ENCODE measurements around the gene SLITRK1. TPM values are rescaled to one million over a fixed set of nuclear protein-coding genes. Genes with fewer than 3 reads are reported as not detected.

The SLITRK1 gene, protein sequence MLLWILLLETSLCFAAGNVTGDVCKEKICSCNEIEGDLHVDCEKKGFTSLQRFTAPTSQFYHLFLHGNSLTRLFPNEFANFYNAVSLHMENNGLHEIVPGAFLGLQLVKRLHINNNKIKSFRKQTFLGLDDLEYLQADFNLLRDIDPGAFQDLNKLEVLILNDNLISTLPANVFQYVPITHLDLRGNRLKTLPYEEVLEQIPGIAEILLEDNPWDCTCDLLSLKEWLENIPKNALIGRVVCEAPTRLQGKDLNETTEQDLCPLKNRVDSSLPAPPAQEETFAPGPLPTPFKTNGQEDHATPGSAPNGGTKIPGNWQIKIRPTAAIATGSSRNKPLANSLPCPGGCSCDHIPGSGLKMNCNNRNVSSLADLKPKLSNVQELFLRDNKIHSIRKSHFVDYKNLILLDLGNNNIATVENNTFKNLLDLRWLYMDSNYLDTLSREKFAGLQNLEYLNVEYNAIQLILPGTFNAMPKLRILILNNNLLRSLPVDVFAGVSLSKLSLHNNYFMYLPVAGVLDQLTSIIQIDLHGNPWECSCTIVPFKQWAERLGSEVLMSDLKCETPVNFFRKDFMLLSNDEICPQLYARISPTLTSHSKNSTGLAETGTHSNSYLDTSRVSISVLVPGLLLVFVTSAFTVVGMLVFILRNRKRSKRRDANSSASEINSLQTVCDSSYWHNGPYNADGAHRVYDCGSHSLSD
- total RNA-seq (ENCODE audit: low replicate concordance), result 2.1 and 5.4 TPM in 2 replicates
- long read RNA-seq, full-length matches to known transcripts, result 3 of 3 reads
- long read RNA-seq, partial matches to known transcripts, result 0 of 3 reads
- long read RNA-seq, other reads (novel, unspliced or antisense), result 0 of 3 reads

DNA sequence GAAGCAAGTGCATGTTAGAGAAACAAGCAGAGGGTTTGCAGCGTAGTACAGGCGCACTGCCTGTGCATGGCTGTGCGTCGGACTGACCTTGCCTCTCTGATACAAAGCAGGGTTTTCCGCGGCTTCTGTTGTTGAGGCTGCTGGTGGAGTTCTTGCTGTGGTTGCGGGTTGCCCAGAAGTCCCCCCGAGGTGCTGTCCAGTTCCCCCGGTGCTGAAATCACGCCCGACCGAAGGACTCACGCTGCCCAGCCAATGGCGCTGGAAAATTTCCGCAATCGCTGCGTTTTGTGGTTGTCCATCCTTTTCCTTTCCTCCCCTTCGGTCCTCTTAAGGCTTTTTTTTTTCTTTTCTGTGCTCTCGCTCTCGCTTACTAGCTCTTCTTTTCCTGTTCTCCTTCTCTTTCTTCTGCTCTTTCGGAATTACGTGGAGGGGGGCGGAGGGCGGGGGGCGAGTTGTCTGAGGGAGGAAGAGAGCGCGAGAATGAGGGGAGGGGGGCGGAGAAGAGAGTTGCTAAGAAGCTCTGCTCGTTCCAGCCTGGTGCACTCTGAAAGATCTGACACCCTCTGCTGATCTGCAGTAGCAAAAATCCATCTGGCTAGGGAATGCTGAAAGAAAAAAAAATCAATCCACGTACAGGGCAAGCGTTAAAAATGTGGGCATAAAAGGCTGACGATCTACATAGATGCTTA is at the start of gene SLITRK1:
SLITRK1 (minus strand) TSS at position 558 of the 689 bp plus-strand sequence. CDS start 967 bp downstream, outside the sequence.
- Mint-ChIP-seq H3K4me1 (ENCODE audit: unreplicated experiment) (peaks cover 7% of the 10 kb centered on the region), H3K27ac (no peak within 1 kb of the TSS), H3K27me3 (peaks cover 82% of the 10 kb centered on the region), H3K36me3 (no peaks in the 10 kb centered on the region), H3K4me3 (peak within 1 kb of the TSS; percentile 86), H3K9me3 (no peaks in the 10 kb centered on the region)
- no peak for TF ChIP-seq CTCF (conservative IDR thresholded peaks at IDR 0.05)
- DNase-seq (ENCODE audit: extremely low spot score, unreplicated experiment), result peak; percentile 88

DNA sequence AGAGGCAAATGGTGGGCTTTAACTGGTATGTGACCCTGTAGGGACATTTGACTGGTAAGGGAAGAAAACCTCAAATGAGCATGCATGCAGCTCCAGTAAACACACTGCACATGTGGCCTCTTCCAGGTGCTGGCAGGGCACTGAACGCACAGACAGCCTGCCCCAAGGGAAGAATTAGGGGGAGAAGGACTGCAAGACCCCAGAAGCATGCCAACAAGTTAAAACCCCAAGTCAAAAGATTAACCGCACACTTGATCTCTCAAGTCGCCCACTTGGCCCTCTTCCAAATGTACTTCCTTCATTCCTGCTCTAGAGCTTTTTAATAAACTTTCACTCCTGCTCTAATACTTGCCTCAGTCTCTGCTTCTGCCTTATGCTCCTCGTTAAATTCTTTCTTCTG is 46.9 kb upstream of the SLITRK1 start:
- no peak for TF ChIP-seq CTCF (conservative IDR thresholded peaks at IDR 0.05)
- no peaks in the 10 kb centered on the region for H3K9me3 Mint-ChIP-seq
- no peaks in the 10 kb centered on the region for H3K4me1 Mint-ChIP-seq (ENCODE audit: unreplicated experiment)
- H3K36me3 Mint-ChIP-seq, result no peaks in the 10 kb centered on the region
- no peaks in the 10 kb centered on the region for H3K27me3 Mint-ChIP-seq
- no peak for DNase-seq (ENCODE audit: extremely low spot score, unreplicated experiment)
- no peak overlapping the region for H3K27ac Mint-ChIP-seq
- no peak overlapping the region for H3K4me3 Mint-ChIP-seq

DNA sequence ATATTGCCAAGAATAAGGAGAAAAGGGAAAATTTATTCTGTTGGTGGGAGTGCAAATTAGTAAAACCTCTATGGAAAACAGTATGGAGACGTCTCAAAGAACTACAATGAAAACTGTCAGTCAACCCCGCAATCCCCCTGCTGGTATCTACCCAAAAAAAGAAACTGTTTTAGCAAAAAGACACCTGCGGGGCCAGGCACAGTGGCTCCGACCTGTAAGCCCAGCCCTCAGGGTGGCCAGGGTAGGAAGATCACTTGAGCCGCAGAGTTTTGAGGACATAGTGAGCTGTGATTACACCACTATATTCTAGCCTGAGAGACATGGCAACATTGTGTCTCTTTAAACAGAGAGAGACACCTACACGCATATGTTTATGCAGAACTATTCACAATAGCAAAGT is 37.5 kb upstream of the SLITRK1 start:
- H3K4me3 Mint-ChIP-seq, result no peak overlapping the region
- no peaks in the 10 kb centered on the region for H3K9me3 Mint-ChIP-seq
- no peaks in the 10 kb centered on the region for H3K36me3 Mint-ChIP-seq
- TF ChIP-seq CTCF (conservative IDR thresholded peaks at IDR 0.05), result no peak
- no peaks in the 10 kb centered on the region for H3K27me3 Mint-ChIP-seq
- H3K27ac Mint-ChIP-seq, result no peak overlapping the region
- DNase-seq (ENCODE audit: extremely low spot score, unreplicated experiment), result no peak
- no peaks in the 10 kb centered on the region for H3K4me1 Mint-ChIP-seq (ENCODE audit: unreplicated experiment)

- no peak overlapping the region for H3K4me3 Mint-ChIP-seq
- no peak for DNase-seq (ENCODE audit: extremely low spot score, unreplicated experiment)
- no peaks in the 10 kb centered on the region for H3K27me3 Mint-ChIP-seq
- peaks cover 7% of the 10 kb centered on the region for H3K9me3 Mint-ChIP-seq
- peak; percentile 17 for TF ChIP-seq CTCF (conservative IDR thresholded peaks at IDR 0.05)
- no peaks in the 10 kb centered on the region for H3K4me1 Mint-ChIP-seq (ENCODE audit: unreplicated experiment)
- no peaks in the 10 kb centered on the region for H3K36me3 Mint-ChIP-seq
- H3K27ac Mint-ChIP-seq, result no peak overlapping the region
Observed at GRCh38 chr13:83914368-83914767, 32.1 kb upstream of the SLITRK1 start.

DNA sequence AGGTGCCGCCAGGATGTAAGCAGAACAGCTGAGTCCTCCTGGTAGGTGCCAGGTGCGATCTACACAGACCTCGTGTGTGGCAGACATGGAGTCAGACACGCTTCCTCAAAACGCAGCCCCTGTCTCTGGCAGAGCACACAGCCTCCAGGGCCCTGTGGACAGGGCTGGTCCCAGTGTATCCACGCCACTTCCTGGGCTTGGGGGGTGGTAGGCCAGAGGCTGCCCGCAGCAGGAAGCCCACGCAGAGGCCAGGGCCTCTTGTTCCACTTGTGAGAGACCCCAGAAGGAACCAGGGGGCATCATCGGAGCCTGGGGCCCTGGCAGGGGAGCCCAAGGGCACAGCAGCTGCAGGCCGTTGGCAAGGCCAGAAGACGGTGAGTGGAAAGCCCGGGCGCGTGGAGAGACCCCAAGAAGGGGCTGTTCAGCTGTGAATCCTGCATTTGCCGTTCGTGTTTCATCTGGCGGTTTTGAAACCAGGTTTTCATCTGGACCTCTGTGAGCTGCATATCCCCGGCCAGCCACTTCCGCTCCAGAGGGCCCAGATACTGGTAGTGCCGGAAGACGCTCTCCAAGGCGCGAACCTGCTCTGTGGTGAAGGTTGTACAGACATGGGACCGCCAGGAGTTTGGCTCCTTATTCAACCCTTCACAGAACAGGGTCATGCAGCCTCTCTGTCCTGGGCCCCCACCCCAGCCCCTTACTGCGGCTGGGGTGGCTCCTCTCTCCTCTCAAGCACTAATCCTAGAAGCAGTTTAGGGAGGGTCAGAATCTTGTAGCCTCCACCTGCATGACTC is 25.1 kb upstream of the SLITRK1 start:
- TF ChIP-seq CTCF (conservative IDR thresholded peaks at IDR 0.05), result no peak
- H3K9me3 Mint-ChIP-seq, result peaks cover 10% of the 10 kb centered on the region
- H3K4me3 Mint-ChIP-seq, result no peak overlapping the region
- H3K27ac Mint-ChIP-seq, result no peak overlapping the region
- H3K4me1 Mint-ChIP-seq (ENCODE audit: unreplicated experiment), result no peaks in the 10 kb centered on the region
- H3K27me3 Mint-ChIP-seq, result no peaks in the 10 kb centered on the region
- no peak for DNase-seq (ENCODE audit: extremely low spot score, unreplicated experiment)
- H3K36me3 Mint-ChIP-seq, result peaks cover 3% of the 10 kb centered on the region
